Measurements from ENCODE around the gene BTK. TPM values are rescaled to one million over a fixed set of nuclear protein-coding genes. Genes with fewer than 3 reads are reported as not detected.
"Not testable (repeated sequence)": the region's sequence is repeated elsewhere in the genome, so short reads cannot be mapped to it uniquely, and the experiment has no call there.

Gene BTK
- total RNA-seq, 1 donor from 2014 or later: 4.1 TPM

DNA sequence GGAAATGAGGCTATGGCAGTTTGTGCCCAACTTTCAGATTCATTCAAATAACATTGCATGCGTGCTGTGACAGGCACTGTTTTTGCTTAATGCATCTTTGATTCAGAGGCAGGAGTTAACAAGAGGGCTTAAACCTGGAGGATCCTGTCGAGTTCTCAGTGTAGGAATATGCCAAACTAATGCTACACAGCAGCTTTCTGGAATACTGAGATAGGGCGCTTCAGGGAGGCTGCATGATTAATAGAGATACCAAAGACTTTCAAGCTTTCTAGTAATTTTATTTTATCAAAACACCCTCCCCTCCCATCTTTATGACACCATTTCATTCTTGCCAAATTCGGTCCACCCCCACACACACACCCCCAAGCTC is 36.8 kb downstream of the BTK start:
- intact Hi-C loops (cut with micrococcal nuclease): no loop called here
- DNase-seq (no peak), ATAC-seq (no peak)

DNA sequence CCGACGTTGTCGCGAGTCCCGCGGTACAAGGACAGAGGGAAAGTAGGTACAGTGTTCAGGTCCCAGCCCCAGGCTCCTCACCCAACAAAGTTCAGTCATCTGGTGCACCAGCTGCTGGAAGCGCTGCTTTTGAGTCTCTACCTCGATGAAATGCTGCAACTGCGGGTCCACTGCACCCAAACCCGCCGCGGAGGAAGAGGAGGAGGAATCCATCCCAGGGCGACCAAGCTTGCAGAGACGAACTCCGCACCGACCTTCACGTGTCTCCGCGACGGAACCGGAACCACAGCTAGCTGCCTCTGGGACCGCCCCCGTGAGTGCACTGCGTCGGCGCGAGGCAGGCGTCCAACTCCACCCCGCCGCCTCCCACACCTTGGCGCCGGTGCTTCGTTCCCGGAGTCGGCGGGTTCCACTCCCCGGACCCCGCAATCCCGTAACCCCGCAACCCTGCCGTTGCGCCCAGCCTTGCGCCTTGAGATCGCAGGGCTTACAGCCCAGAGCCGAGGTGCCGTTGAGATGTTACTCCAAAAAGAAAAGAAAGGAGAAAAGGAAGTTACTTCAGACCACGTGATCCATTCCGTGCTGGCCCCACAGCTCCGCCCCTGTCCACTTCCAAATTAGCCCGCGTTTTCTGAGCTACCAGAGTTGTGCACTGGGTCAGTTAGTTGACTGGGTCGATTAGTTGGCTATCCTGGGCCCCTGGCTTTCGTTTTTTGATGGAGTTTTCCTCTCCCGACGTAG is 37.4 kb downstream of the BTK start, which contains the start of gene TIMM8A:
Gene TIMM8A, minus strand, starts transcription at position 291 of the 741 bp plus-strand sequence. Its CDS starts 78 bp downstream, at position 213.
- intact Hi-C loops (cut with micrococcal nuclease): no loop called here
- ATAC-seq (peak; percentile 99), DNase-seq (peak; percentile 86)

DNA sequence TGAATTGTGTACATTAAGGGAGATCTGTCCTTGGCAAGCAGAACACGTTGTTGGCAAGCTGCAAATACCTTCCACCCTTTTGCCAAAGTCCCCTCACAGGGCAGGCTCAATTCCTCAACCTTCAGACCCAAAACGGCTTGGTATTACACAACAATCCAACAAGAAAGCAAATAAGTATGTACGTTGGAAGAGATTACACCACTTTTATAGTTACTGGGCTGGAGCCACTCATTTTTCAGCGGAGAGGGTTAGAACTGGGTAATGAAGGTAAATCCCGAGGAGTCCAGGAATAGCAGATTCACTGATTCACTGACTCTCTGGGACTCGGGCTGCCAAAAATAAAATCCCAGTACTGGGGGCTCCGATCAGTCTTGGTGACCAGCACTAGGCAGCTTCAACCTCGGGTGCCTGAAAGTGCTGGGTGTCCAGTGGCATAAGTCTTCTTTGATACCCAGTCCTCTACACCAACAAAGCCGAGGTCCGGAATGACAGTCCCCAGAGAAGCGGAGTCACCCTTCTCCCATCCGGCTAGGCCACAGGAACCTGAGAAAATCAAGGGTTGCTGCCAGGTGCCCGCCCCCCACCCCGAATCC is 38.0 kb downstream of the BTK start:
- DNase-seq (peak; percentile 21), ATAC-seq (peak; percentile 23)
- intact Hi-C loops (cut with micrococcal nuclease): no loop called here

DNA sequence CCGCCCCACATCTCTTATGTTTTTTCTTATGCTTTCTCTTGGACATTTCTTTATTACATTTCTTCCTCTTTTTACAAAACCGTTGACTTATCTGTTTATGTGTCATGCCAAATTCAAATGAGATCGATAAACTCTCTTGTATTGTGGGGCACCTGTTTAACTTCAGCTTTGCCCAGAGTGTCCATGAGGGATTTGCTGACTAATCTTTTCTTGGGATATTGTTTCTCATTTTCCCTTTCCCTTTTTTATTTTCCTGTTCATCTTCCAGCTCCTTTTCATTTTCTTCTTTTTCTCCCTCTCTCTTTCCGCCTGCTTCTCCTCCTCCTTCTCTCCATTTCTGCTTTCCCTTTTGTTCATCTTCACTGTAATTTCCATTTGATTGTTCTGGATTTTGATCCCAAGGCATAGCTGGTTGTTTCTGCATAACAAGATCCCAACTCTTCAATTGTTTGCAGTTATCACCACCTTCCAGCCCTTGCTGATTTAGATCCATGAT is 48.2 kb downstream of the BTK start:
- ATAC-seq: no peak
- intact Hi-C loops (cut with micrococcal nuclease): no loop called here

DNA sequence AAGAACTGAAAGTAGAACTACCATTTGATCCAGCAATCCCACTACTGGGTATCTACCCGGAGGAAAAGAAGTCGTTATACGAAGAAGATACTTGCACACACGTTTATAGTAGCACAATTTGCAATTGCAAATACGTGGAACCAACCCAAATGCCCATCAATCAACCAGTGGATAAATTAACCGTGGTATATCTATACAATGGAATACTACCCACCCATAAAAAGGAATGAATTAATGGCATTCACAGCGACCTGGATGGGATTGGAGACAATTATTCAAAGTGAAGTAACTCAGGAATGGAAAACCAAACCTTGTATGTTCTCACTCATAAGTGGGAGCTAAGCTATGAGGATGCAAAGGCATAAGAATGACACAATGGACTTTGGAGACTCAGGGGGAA is 51.7 kb downstream of the BTK start:
- DNase-seq; intact Hi-C loops (cut with micrococcal nuclease); ATAC-seq: not testable (repeated sequence)

More for the DNA sequence above, 48.2 kb downstream of the BTK start:
- no peak for DNase-seq

DNA sequence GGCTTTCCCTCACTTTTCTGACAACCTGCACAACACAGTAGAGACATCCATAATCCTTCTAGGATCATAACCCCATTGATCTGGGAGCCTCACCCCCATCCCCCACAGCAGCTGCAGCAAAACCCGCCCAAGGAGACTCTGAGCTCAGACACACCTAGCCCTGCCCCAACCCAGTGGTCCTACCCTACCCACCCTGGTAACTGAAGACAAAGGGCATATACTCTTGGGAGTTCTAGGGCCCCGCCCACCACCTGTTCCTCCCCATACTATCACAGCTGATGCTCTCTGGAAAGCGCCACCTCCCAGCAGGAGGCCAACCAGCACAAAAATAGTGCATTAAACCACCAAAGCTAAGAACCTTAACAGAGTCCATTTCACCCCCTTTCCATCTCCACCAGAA is 59.4 kb downstream of the BTK start:
- intact Hi-C loops (cut with micrococcal nuclease); DNase-seq; ATAC-seq: not testable (repeated sequence)

DNA sequence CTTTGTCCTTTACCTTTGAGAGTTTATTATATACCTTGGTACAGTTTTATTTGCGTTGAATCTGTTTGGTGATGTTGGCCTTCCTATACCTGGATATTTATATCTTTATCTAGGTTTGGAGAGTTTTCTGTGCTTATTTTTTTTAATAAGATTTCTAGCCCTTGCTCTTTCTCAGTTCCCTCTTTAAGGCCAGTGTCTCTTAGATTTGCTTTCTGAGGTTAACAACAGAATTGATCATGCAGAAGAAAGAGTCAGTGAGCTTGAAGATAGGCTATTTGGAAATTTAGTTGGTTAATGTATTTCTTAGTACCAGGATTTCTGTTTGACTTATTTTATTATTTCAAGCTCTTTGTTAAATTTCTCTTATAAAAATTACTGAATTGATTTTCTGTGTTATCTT is 82.2 kb downstream of the BTK start:
- no peak for DNase-seq
- no peak for ATAC-seq
- intact Hi-C loops (cut with micrococcal nuclease): no loop called here

Other genes with a start within 250 kb of the BTK start
- 0.05 TPM for gene DRP2, start 166.4 kb downstream of the BTK start, total RNA-seq
- not detected for gene TAF7L, start 94.9 kb downstream of the BTK start, total RNA-seq
- 19.0 TPM for gene TIMM8A, start 37.4 kb downstream of the BTK start, total RNA-seq
- 58.4 TPM for gene RPL36A, start 4.8 kb upstream of the BTK start, total RNA-seq
- 8.0 TPM for gene GLA, start 21.7 kb upstream of the BTK start, total RNA-seq
- gene HNRNPH2, start 22.0 kb upstream of the BTK start, total RNA-seq: 54.4 TPM
- gene ARMCX4, start 99.3 kb upstream of the BTK start, total RNA-seq: 5.5 TPM
- gene ARMCX1, start 164.4 kb upstream of the BTK start, total RNA-seq: 26.5 TPM
- gene ARMCX6, start 231.8 kb upstream of the BTK start, total RNA-seq: 19.1 TPM
- gene ARMCX3, start 237.0 kb upstream of the BTK start, total RNA-seq: 54.5 TPM

Measured in left ventricle myocardium superior (tissue), 1 donor.